ENCODE measurements around the gene NXN. TPM values are rescaled to one million over a fixed set of nuclear protein-coding genes. Genes with fewer than 3 reads are reported as not detected.
A peak's percentile ranks its signal among the peaks of the same experiment; 100 is the strongest.

The NXN gene
- total and polyA plus RNA-seq, 9 donors = 5.5 to 34.8 (median 28.4) TPM

GRCh38 chr17:850851-851763 is 128.5 kb downstream of the NXN start:
- intact Hi-C loops (cut with DNase I) = no loop called here
- Histone ChIP-seq H3K27ac (peak overlapping the region in 1 of 2 donors; percentile 59), H3K4me1 (ENCODE audit: insufficient read depth) (peaks cover 11% of the 10 kb centered on the region), H3K36me3 (no peaks in the 10 kb centered on the region), H3K9me3 (no peaks in the 10 kb centered on the region), H3K27me3 (no peaks in the 10 kb centered on the region), H3K4me3 (peak overlapping the region; percentile 9)
- TF ChIP-seq EP300 (IDR thresholded peaks at IDR 0.05) = no peak
- no peak for TF ChIP-seq CTCF (IDR thresholded peaks at IDR 0.05)
- no peak for TF ChIP-seq POLR2A (IDR thresholded peaks at IDR 0.05)
- WGBS, 3 donors = 14 to 18% (median 16%) methylated on average over 30 of the region's 30 CpGs
- peak in 3 of 5 donors; percentile 33 to 63 (median 45) for DNase-seq

GRCh38 chr17:850086-850850 is 129.3 kb downstream of the NXN start:
- H3K27ac ChIP-seq = peak overlapping the region in 1 of 2 donors; percentile 59
- no peaks in the 10 kb centered on the region for H3K36me3 ChIP-seq
- TF ChIP-seq POLR2A (IDR thresholded peaks at IDR 0.05) (no peak), CTCF (IDR thresholded peaks at IDR 0.05) (no peak), EP300 (IDR thresholded peaks at IDR 0.05) (no peak)
- intact Hi-C loops (cut with DNase I) = no loop called here
- H3K9me3 ChIP-seq = no peaks in the 10 kb centered on the region
- H3K4me1 ChIP-seq (ENCODE audit: insufficient read depth) = peaks cover 11% of the 10 kb centered on the region
- H3K4me3 ChIP-seq = no peak overlapping the region
- DNase-seq = no peak
- 62 to 74% (median 64%) methylated on average over 25 of the region's 25 CpGs for WGBS, 3 donors
- H3K27me3 ChIP-seq = no peaks in the 10 kb centered on the region

- Histone ChIP-seq H3K27me3 (no peaks in the 10 kb centered on the region), H3K9me3 (no peaks in the 10 kb centered on the region), H3K36me3 (no peaks in the 10 kb centered on the region), H3K27ac (no peak overlapping the region), H3K4me1 (ENCODE audit: insufficient read depth) (peaks cover 11% of the 10 kb centered on the region), H3K4me3 (no peak overlapping the region)
- 83 to 90% (median 88%) methylated on average over 11 of the region's 11 CpGs for WGBS, 3 donors
- DNase-seq = no peak
- intact Hi-C loops (cut with DNase I) = no loop called here
- TF ChIP-seq CTCF (IDR thresholded peaks at IDR 0.05) (no peak), EP300 (IDR thresholded peaks at IDR 0.05) (no peak), POLR2A (IDR thresholded peaks at IDR 0.05) (no peak)
Measured at GRCh38 chr17:848402-848801, 131.2 kb downstream of the NXN start.

GRCh38 chr17:846901-847843 is 132.4 kb downstream of the NXN start:
- no peak for TF ChIP-seq POLR2A (IDR thresholded peaks at IDR 0.05)
- no peak for TF ChIP-seq CTCF (IDR thresholded peaks at IDR 0.05)
- no peak for TF ChIP-seq EP300 (IDR thresholded peaks at IDR 0.05)
- no peak for DNase-seq
- Histone ChIP-seq H3K4me3 (no peak overlapping the region), H3K36me3 (no peaks in the 10 kb centered on the region), H3K9me3 (no peaks in the 10 kb centered on the region), H3K27me3 (no peaks in the 10 kb centered on the region), H3K27ac (no peak overlapping the region), H3K4me1 (ENCODE audit: insufficient read depth) (peaks cover 11% of the 10 kb centered on the region)
- intact Hi-C loops (cut with DNase I) = no loop called here
- WGBS, 3 donors = 62 to 73% (median 71%) methylated on average over 32 of the region's 32 CpGs

All from ovary (tissue), 9 donors.